Vagina (tissue), 2 donors: ENCODE data around the gene CHRM4. TPM values are rescaled to one million over a fixed set of nuclear protein-coding genes. Genes with fewer than 3 reads are reported as not detected.

Experiments
- DNase-seq, 2 donors: peaks; one replicate each; pipeline ENCODE4 v3.0.0-alpha.2; 2017; ENCODE audit errors: extremely low spot score in 2 of 2
- H3K27ac ChIP-seq: fragments of 200-600 bp; sonication (generic); one replicate; pipeline ENCODE4 v1.5.1; 2019
- H3K27me3 ChIP-seq: fragments of 200-600 bp; sonication (generic); one replicate; pipeline ENCODE4 v1.5.1; 2019
- H3K36me3 ChIP-seq, 2 donors: fragments of 200-600 bp; sonication (generic); one replicate each; pipeline ENCODE4 v1.5.1; 2017 to 2019
- H3K4me1 ChIP-seq: fragments of 200-600 bp; sonication (generic); one replicate; pipeline ENCODE4 v1.5.1; 2019
- H3K4me3 ChIP-seq, 2 donors: fragments of 200-600 bp; sonication (generic); 1 replicate in 1 of 2; 2 replicates in 1 of 2; pipeline ENCODE4 v1.5.1; 2016 to 2019
- H3K9me3 ChIP-seq: fragments of 200-600 bp; sonication (generic); one replicate; pipeline ENCODE4 v1.5.1; 2019
- POLR2A ChIP-seq, 2 donors: fragments of 450-650 bp; IDR thresholded peaks; one replicate each; pipeline ENCODE4 v1.6.1; 2017; ENCODE audit warnings: antibody characterized with exemption in 2 of 2, mild to moderate bottlenecking in 2 of 2, moderate library complexity in 2 of 2
- POLR2AphosphoS5 ChIP-seq, 2 donors: sonication (generic); formaldehyde crosslinking; IDR thresholded peaks; one replicate each; pipeline ENCODE4 v1.9.0; 2017; ENCODE audit warnings: antibody characterized with exemption in 2 of 2, mild to moderate bottlenecking in 2 of 2, low read depth in 1 of 2; ENCODE audit not compliant: insufficient read depth in 1 of 2
- intact Hi-C: fragments of 100-400 bp; cut with DNase I; formaldehyde crosslinking; loops from one replicate; pipeline ENCODE4 v1.15.1; 2023
- total RNA-seq: library from RNA; depleted of rRNA; stranded (reverse); fragments of >200 nt; gene quantifications from one replicate; pipeline ENCODE4 v1.2.3, GENCODE V29; 2016
- TF ChIP-seq, protein P1 (sequence below), 3 experiments: fragments of 450-650 bp in 2 of 3; fragments of 200-600 bp in 1 of 3; sonication (generic) in 1 of 3; IDR thresholded peaks; one replicate each; pipeline ENCODE4 v1.5.1; 2017 to 2019; ENCODE audit warnings: antibody characterized with exemption in 3 of 3, mild to moderate bottlenecking in 2 of 3, moderate library complexity in 2 of 3

Gene CHRM4
- total RNA-seq, 1 donor from 2014 or later: not detected

- Histone ChIP-seq H3K36me3 (peaks cover 0 to 34% of the 10 kb centered on the region in 2 donors), H3K9me3 (no peaks in the 10 kb centered on the region), H3K27me3 (no peaks in the 10 kb centered on the region), H3K4me1 (peaks cover 16% of the 10 kb centered on the region), H3K27ac (no peak overlapping the region), H3K4me3 (no peak overlapping the region)
- intact Hi-C loops: no loop called here
- TF ChIP-seq POLR2AphosphoS5 (IDR thresholded peaks at IDR 0.05; ENCODE audit: insufficient read depth in 1 of 2, low read depth in 1 of 2) (no peak), POLR2A (IDR thresholded peaks at IDR 0.05) (no peak)
- TF ChIP-seq, protein P1, sequence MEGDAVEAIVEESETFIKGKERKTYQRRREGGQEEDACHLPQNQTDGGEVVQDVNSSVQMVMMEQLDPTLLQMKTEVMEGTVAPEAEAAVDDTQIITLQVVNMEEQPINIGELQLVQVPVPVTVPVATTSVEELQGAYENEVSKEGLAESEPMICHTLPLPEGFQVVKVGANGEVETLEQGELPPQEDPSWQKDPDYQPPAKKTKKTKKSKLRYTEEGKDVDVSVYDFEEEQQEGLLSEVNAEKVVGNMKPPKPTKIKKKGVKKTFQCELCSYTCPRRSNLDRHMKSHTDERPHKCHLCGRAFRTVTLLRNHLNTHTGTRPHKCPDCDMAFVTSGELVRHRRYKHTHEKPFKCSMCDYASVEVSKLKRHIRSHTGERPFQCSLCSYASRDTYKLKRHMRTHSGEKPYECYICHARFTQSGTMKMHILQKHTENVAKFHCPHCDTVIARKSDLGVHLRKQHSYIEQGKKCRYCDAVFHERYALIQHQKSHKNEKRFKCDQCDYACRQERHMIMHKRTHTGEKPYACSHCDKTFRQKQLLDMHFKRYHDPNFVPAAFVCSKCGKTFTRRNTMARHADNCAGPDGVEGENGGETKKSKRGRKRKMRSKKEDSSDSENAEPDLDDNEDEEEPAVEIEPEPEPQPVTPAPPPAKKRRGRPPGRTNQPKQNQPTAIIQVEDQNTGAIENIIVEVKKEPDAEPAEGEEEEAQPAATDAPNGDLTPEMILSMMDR (IDR thresholded peaks at IDR 0.05): no peak
- no peak for DNase-seq
Measured at GRCh38 chr11:46377290-46377689, 14.3 kb downstream of the CHRM4 start.

GRCh38 chr11:46376258-46377050 is 15.1 kb downstream of the CHRM4 start:
- Histone ChIP-seq H3K4me3 (no peak overlapping the region), H3K27ac (no peak overlapping the region), H3K9me3 (no peaks in the 10 kb centered on the region), H3K36me3 (peaks cover 0 to 42% of the 10 kb centered on the region in 2 donors), H3K27me3 (no peaks in the 10 kb centered on the region), H3K4me1 (peaks cover 10% of the 10 kb centered on the region)
- TF ChIP-seq POLR2A (IDR thresholded peaks at IDR 0.05): no peak
- no peak for TF ChIP-seq POLR2AphosphoS5 (IDR thresholded peaks at IDR 0.05; ENCODE audit: insufficient read depth in 1 of 2, low read depth in 1 of 2)
- TF ChIP-seq, protein P1 (IDR thresholded peaks at IDR 0.05): no peak
- DNase-seq: no peak
- intact Hi-C loops: no loop called here

DNA sequence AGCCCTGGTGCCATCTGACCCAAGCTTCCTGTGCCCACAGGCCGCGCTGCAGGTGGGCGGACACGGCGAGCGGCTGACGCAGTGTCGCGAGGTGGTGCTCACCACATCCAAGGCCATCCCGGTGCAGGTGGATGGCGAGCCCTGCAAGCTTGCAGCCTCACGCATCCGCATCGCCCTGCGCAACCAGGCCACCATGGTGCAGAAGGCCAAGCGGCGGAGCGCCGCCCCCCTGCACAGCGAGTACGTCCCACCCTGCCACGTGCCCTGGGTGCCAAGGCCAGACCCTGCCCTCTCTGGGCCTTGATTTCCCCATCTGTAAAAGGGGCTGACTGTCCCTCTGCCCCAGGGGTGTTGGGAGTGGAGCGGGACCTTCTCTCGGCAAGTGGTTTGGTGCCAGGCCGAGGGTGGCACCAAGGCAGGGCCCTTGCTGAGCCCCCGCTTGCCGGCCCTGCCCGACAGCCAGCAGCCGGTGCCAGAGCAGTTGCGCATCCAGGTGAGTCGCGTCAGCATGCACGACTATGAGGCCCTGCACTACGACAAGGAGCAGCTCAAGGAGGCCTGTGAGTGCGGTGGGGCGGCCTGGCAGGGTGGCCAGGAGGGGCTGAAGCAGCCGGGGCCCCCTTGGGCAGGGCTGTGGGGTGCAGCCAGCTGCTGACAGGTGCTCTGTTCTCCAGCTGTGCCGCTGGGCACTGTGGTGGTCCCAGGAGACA is 16.0 kb downstream of the CHRM4 start:
- no peak for TF ChIP-seq POLR2A (IDR thresholded peaks at IDR 0.05)
- TF ChIP-seq POLR2AphosphoS5 (IDR thresholded peaks at IDR 0.05; ENCODE audit: insufficient read depth in 1 of 2, low read depth in 1 of 2): no peak
- TF ChIP-seq, protein P1 (IDR thresholded peaks at IDR 0.05): no peak
- Histone ChIP-seq H3K27me3 (no peaks in the 10 kb centered on the region), H3K4me1 (peaks cover 5% of the 10 kb centered on the region), H3K4me3 (no peak overlapping the region), H3K9me3 (no peaks in the 10 kb centered on the region), H3K27ac (no peak overlapping the region), H3K36me3 (peaks cover 0 to 50% of the 10 kb centered on the region in 2 donors)
- intact Hi-C loops: no loop called here
- DNase-seq: no peak

DNA sequence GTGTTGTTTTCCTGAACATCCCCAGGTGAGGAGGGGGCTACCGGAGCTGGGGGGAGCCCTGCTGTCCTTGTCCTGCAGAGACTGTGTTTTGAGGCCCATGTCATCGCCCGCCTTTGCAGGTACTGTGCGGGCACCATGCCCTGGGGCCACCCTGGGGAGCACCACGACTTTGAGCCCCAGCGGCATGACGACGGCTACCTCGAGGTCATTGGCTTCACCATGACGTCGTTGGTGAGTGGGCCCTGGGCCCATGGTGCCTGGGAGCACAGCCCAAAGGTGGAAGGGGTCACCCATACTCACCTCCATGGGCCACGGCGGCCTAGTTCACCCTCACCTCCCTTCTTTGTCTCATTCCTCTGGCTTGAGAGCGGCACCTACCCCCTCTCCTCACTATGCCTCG is 16.8 kb downstream of the CHRM4 start:
- Histone ChIP-seq H3K27me3 (no peaks in the 10 kb centered on the region), H3K27ac (no peak overlapping the region), H3K4me3 (no peak overlapping the region), H3K9me3 (no peaks in the 10 kb centered on the region), H3K36me3 (peaks cover 0 to 57% of the 10 kb centered on the region in 2 donors), H3K4me1 (no peaks in the 10 kb centered on the region)
- TF ChIP-seq, protein P1 (IDR thresholded peaks at IDR 0.05): no peak
- TF ChIP-seq POLR2AphosphoS5 (IDR thresholded peaks at IDR 0.05; ENCODE audit: insufficient read depth in 1 of 2, low read depth in 1 of 2) (no peak), POLR2A (IDR thresholded peaks at IDR 0.05) (no peak)
- DNase-seq: no peak
- intact Hi-C loops: no loop called here
